Stimulated activated CD4-positive, alpha-beta T cell treated with anti-CD3 and anti-CD28 coated beads, Interleukin-1b, Interleukin-23, amount 100 ng/mL, for 48 hours (primary cell): ENCODE measurements around the gene YIF1A.

ENCODE experiments used
- DNase-seq: peaks from one replicate; pipeline ENCODE4 v3.0.0-alpha.2; 2020

The YIF1A gene

DNA sequence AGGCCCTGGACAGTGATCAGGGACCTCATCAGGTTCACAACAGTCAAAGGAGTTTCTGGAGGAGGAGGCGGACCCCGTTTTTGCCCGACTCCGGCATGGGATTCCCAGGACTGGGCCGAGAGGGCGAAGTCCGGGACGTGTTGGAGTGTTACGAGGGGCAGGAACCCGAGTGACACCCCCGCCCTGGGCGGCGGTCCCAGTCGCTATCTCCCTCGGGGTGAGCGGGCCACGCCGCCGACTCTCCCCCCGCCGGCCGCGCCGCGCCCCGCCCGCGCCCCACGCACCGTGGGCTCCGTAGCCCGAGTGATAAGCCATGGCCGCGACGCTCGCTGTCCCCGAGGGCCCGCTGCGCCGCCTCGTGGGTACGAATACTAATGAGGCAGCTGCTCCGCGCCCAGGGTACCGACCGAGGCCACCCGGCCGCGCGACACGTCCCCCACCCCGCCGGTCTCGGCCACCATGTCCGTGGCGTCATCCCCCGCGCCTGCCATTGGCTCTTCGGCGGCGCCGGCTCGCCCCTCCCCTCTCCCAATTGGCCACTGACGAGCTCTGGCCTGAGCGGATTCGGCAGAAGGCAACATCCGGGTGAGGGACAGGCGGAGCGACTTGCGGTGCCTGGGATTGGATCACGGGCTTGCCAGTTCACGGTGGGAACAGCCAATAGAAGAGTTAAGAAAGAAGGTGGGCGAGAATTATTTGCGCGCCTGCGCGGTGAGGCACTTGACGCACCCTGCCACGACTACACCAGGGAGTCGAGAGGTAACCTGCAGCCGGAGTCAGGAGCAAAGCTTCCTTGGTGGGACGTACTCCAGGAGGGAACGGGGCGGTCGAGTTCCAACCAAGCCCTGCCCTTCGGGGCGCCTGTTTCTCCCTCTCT is at the start of gene YIF1A:
YIF1A (minus strand) TSS at position 473 of the 877 bp plus-strand sequence; CDS start at position 315, 158 bp downstream.
- DNase-seq: peak; percentile 99

DNA sequence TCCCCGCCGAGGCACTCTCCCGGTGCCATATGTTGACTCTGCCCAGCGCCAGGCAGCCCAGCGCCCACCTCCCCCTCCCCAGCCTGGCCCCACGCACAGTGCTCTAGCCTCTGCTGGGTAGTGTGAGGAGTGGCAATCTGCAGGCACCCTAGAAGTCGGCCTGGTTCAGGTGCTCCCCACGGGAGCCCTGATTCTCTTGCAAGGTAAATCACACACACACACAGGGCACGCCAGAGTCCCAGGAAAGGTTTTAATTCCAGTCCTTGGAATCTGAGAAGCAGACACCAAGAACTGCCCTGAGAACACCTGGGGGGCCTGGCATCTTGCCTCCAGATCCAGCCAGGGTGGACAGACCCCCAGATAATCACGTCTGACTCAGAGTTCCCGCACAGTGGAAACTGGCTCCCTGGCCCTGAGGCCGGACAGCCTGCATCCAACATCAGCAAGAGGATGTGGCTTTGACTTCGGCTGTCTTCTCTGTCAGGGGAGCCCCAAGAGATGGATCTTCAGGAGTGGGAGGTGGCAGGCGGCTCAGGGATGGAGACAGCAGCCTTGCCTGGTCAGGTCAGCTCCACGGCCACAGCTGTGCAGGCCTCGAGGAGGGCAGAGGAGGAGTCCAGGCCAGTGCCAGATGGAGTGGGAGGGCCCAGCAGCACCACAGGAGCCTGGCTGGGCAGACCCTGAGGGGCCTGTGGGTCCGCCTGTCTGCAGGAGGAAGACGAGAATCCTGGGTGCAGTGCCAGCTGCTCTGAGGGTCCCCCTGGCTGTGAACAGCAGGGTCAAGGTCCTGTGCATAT is 48.4 kb upstream of the YIF1A start:
- DNase-seq: no peak

GRCh38 chr11:66336234-66337102 is 47.5 kb upstream of the YIF1A start, which contains the start of gene RIN1:
Gene RIN1, minus strand, starts transcription at chr11:66336434. Its CDS starts 32 bp downstream, at chr11:66336402.
- DNase-seq: peak; percentile 70

GRCh38 chr11:66335531-66336233 is 46.7 kb upstream of the YIF1A start:
- DNase-seq: no peak

DNA sequence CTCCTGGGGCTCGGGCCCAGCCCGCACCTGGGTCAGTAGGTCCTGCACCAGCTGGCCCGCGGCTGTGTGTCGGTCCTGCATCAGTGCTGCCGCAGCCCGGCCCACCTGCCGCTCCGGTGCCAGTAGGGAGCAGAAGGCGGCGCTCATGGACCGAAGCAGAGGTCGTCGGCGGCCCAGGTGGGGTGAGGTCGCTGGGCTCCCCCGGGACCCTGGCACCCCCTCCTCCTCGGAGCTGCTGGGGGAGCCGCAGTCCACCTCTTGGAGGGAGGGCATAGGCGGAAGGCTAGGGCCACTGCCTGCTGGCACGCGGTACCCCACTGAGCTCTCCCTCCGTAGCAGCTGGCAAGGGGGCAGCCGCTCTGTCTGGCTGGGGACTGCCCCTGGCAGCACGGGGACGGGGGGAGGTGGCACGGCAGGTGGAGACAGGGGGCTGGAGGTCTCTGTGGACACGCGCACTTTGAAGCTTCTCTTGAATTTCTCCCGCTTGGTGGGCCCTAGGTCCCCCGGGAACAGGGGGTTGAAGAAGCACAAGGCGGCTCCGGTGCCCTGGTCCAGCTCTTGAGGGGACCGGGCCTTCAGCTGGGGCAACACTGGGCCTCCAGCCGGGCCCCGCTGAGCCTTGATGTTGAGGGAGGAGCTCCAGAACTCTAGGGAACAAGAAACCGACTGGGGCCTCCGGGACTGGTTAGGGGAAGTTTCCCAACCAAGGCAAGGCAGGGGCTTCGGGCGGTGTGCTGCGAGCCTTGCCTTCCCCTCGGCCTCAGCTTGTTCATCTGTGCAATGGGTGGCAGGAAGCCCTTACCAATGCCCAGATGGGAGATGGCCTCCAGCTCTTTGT is 45.9 kb upstream of the YIF1A start:
- DNase-seq: no peak

- DNase-seq: no peak
These were observed 45.1 kb upstream of the YIF1A start for GRCh38 chr11:66333896-66334604.

DNA sequence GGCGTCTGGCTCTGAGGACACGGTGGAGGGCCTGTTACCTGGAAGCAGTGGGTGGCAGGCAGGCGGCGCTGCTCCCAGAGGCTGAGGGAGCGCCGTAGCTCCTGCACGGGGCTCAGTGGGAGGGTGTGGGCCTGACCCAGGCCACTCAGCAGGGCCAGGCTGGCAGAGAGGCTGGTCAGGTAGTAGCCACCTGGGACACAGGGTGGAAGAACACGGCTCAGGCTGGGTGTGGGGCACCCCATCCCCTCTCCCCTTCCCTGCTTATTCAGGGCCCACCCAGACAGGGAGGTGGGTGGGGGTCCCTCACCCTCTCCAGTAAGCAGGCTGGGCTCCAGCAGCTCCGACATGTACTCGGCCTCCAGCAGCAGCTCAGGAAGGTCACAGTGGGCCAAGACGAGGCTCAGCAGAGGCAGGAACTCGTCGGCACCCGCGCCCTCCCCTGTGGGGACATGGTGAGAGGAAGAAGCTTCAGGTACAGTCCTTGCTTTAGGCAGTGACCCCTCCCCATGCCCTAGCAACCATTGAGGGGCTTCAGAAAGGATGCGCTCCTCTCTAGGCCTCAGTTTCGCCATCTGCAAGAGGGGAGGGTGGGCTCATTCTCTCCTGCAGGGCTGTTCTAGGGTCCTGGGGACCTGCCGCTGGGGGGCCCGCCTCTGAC is 44.4 kb upstream of the YIF1A start:
- no peak for DNase-seq

GRCh38 chr11:66332371-66333219 is 43.7 kb upstream of the YIF1A start:
- no peak for DNase-seq

DNA sequence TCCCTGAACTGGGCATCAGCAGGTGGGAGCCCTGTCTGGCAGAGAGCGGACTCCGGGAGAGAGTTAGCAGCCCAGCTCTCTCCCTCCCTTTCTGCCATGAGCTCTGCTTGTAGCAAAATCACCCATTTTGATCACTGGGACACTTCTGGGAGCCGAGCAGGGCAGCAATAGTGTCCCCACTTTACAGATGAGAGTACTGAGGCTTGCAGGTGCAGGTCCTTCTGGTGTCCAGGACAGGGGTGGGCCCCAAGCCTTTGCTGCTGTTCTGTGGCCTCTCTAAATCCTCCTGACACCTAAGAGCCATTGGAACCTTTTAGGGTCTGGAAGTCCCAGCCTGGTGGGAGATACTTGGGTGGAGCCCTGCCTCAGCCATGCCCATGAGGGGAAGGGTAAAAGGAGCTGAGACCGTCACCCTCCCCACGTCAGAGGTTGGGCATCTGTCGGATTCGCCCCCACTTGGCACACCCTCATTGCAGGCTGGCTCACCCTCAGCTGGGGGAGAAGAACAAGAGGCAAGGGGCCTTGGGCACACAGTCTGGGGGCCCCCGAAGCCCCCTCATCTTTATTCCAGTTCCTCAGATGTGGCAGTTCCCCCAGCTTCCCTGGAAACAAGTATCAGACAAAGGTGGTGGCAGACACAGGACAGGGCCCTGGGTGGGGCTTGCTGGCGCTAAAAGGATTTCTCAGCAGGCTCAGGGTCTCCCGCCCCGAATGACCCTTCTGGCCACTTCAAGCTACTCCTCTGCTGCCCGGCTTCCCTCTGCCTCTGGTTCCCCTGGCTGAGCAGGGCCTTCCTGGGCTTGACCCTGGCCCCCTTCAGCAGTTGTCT is 42.8 kb upstream of the YIF1A start:
- no peak for DNase-seq

- no peak for DNase-seq
These were observed 42.0 kb upstream of the YIF1A start for GRCh38 chr11:66330931-66331330.

DNA sequence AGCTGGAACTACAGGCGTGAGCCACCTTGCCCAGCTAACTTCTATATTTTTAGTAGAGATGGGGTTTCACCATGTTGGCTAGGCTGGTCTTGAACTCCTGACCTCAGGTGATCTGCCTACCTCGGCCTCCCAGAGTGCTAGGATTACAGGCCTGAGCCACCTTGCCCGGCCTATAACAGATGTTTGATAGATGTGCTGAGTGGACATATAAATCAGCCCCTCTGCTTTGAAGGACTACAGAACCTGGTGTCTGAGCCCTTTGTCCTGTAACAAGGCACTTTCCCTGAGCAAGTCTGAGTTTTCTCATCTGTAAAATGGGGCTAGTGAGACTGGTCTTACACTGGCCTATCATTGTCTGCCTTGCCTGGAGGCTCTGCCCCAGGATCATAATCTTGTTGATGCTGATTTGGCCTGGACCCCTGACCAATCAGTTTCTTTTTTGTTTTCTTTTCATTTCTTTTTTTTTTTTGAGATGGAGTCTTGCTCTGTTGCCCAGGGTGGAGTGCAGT is 40.3 kb upstream of the YIF1A start:
- DNase-seq: no peak

GRCh38 chr11:66328302-66329144 is 39.6 kb upstream of the YIF1A start:
- peak; percentile 86 for DNase-seq

DNA sequence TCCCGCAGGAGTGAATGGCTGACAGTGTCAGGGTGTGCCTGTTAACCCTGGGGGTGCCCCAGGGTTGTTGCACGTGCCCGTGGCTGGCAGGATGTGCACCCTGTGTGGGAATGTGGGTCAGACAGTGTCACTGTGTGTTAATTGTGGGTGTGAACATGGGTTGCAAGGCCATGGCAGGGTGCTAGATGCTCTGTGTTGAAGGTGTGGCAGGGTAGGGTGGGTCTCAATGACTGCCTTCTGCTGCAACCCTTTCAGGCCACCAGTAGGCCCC is 39.0 kb upstream of the YIF1A start:
- DNase-seq: no peak

DNA sequence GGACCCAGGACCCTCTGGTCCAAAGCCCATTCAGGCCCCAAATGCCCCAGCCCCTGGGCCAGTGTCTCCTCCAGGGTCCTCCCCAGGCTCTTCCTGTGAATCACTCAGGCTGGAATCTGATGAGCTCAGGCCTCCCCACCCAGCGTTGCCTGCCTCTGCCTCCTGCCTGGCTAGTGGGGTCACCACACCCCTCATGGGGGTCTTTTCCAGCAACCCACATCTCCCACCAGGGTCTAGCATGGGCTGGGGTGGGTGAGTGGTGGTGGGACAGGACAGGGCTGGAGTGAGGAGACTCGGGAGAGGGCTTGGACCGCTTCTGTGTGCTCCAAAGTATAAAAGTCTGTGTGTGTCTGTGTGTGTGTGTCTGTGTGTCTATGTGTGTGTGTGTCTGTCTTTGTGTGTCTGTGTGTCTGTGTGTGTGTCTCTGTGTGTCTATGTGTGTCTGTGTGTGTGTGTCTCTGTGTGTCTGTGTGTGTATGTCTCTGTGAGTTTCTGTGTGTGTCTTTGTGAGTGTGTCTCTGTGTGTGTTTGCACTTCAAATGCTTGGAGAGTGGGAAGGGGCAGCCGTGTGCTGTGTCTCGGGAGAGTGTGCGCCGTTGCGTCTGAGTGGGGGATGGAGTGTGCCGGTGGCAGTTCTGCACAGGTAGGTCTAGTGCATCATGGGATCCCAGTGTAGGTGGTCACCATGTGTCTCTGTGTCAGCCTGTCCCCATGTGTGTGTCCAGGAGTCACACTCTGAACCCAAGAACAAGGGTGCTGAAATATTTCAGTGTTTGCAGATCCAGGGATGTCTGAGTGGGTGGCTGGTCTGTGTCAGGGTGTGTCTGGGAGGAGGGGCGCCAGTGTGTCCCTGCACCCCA is 38.5 kb upstream of the YIF1A start:
- DNase-seq: no peak

GRCh38 chr11:66326261-66327111 is 37.5 kb upstream of the YIF1A start:
- DNase-seq: no peak
